GM12872 (cell line): ENCODE data around the gene MIOX.

Source experiments
- CTCF ChIP-seq: IDR thresholded peaks from 3 replicates; pipeline ENCODE4 v1.5.1; 2011; ENCODE audit warnings: low read depth, mild to moderate bottlenecking, low read length, moderate library complexity; ENCODE audit not compliant: insufficient read depth

MIOX gene

GRCh38 chr22:50471197-50471847, 15.3 kb upstream of the MIOX start:
- no peak for TF ChIP-seq CTCF

GRCh38 chr22:50471962-50472361, 14.7 kb upstream of the MIOX start:
- no peak for TF ChIP-seq CTCF

GRCh38 chr22:50473088-50473487, 13.6 kb upstream of the MIOX start:
- TF ChIP-seq CTCF = peak; percentile 75

GRCh38 chr22:50473855-50474671, 12.6 kb upstream of the MIOX start:
- no peak for TF ChIP-seq CTCF

- TF ChIP-seq CTCF = no peak
Measured at GRCh38 chr22:50474710-50475651, 11.7 kb upstream of the MIOX start, which contains the start of gene SBF1. Gene SBF1, minus strand, starts transcription at chr22:50475035. Its CDS starts 195 bp downstream, at chr22:50474840.

- TF ChIP-seq CTCF = no peak
Measured at GRCh38 chr22:50475652-50476002, 11.0 kb upstream of the MIOX start.

- no peak for TF ChIP-seq CTCF
Measured at GRCh38 chr22:50476868-50477267, 9.8 kb upstream of the MIOX start.
